ENCODE data around the gene TMEM217. TPM values are rescaled to one million over a fixed set of nuclear protein-coding genes. Genes with fewer than 3 reads are reported as not detected.
"Not testable (repeated sequence)": the region's sequence is repeated elsewhere in the genome, so short reads cannot be mapped to it uniquely, and the experiment has no call there.

TMEM217 gene
- total RNA-seq, result under 1 TPM; 0.81 to 0.95 TPM

DNA sequence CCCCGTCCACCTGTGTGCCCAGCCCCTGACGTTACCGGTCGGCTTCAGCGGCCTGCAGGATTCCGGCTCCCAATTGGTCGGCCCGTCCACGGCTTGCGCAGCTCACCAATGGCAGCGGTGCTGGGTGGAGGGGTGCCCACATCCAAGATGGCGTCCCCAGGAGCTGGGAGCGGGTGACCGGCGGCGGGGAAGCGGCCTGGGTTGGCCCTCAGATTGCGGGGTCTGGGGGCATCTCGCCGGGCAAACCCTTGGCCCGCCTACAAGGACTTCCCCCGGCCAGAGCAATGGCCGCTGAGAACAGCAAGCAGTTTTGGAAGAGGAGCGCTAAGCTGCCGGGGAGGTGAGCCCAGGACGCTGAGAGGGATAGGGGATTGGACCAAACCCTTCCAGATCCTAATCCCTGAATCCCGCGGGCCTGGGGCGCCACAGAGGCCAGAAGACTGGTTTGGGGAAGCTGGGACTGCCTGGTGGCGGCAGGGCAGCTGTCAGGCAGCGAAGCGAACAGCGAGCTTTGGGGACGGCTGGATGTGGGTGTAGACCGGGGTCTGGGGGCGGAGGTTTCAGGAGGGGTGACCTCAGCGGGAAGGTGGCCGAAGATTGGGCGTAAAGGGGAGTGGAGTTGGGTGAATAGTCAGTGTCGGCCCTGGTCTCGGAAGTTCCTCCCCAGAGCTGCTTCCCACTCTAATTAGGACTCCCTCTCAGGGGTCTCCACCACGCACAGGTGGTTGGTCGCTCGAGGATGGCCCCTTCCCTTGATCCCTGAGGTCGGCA lies at the start of gene TMEM217, which contains the start of gene TBC1D22B:
TSS of gene TMEM217 (minus strand) at position 511 of the 771 bp plus-strand sequence. CDS start 39,114 bp downstream, outside the sequence.
TSS of gene TBC1D22B (plus strand) at position 139 of the 771 bp plus-strand sequence. CDS start at position 285, 146 bp downstream.
- intact Hi-C loops (cut with micrococcal nuclease), result loop anchor here (1.0 to 5.0 kb wide), 9 partner anchors 15 to 439 kb away; partner anchors contain the start of genes C6orf89, CMTR1 and MDGA1
- Mint-ChIP-seq H3K9me3 (no peaks in the 10 kb centered on the region), H3K4me1 (ENCODE audit: low read depth) (peaks cover 46% of the 10 kb centered on the region), H3K27ac (peak within 1 kb of the TSS; percentile 87), H3K4me3 (peak within 1 kb of the TSS; percentile 80), H3K27me3 (ENCODE audit: low read depth) (no peaks in the 10 kb centered on the region), H3K36me3 (ENCODE audit: low read depth) (peaks cover 2% of the 10 kb centered on the region)
- DNase-seq, result peak; percentile 99
- CTCF ChIA-PET, result interaction anchor here (0.5 to 1.6 kb wide), 9 partner anchors 37 to 361 kb away, joined by 3 to 4 read pairs (median 3); no protein-coding TSS in a partner anchor

DNA sequence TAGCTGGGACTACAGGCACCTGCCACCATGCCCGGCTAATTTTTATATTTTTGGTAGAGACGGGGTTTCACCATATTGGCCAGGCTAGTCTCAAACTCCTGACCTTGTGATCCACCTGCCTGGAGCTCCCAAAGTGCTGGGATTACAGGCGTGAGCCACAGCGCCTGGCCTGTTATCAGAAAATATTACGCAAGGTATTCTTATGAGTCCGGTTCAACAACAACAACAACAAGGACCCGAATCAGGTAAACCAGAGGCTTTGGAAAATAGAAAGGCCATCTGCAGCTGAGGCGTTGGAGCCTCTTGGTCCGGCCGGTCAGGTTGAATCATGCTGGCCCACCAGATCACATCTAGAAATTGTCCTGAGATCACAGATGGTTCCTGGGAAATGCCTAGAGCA lies 49.5 kb upstream of the TMEM217 start:
- CTCF ChIA-PET; intact Hi-C loops (cut with micrococcal nuclease): not testable (repeated sequence)
- peaks cover 13% of the 10 kb centered on the region for H3K36me3 Mint-ChIP-seq (ENCODE audit: low read depth)

DNA sequence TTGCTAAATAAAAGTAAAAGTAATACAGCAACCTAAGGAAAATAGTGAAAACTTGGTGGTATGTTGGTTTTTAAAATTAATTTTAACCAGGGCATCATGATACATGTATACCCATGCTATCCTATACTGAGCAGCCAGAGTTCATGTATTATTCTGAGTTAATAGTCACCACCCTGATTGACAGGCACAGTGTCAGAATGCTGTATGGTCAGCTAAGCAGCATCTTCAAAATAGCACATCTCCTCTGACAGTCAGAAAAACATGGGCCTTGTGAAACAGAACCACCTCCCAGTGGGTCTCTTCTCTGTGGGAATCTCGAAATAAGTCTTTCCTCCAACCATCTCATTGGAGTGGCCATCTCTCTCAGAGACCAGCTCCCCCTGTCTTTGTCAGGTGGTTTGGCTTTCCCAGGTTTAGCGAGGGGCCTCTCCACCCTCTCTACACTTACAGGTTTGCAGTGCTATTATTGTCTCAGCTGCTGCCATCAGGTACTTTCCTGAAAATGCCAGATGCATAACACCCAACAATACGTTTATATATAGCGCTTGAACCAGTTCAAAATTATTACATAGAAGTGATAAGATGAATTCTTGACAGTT lies 48.8 kb upstream of the TMEM217 start:
- intact Hi-C loops (cut with micrococcal nuclease), result no loop called here
- no peak overlapping the region for H3K27ac Mint-ChIP-seq
- H3K4me3 Mint-ChIP-seq, result no peak overlapping the region
- no peaks in the 10 kb centered on the region for H3K9me3 Mint-ChIP-seq
- DNase-seq, result no peak
- no peaks in the 10 kb centered on the region for H3K27me3 Mint-ChIP-seq (ENCODE audit: low read depth)
- CTCF ChIA-PET, result interaction anchor here (2.0 kb wide), 1 partner anchor 8 kb away, joined by 4 read pairs; no protein-coding TSS in a partner anchor
- H3K4me1 Mint-ChIP-seq (ENCODE audit: low read depth), result no peaks in the 10 kb centered on the region
- peaks cover 13% of the 10 kb centered on the region for H3K36me3 Mint-ChIP-seq (ENCODE audit: low read depth)

More for the DNA sequence above, 49.5 kb upstream of the TMEM217 start:
- H3K4me3 Mint-ChIP-seq; H3K27me3 Mint-ChIP-seq (ENCODE audit: low read depth); H3K27ac Mint-ChIP-seq; DNase-seq; H3K9me3 Mint-ChIP-seq; H3K4me1 Mint-ChIP-seq (ENCODE audit: low read depth): not testable (repeated sequence)

DNA sequence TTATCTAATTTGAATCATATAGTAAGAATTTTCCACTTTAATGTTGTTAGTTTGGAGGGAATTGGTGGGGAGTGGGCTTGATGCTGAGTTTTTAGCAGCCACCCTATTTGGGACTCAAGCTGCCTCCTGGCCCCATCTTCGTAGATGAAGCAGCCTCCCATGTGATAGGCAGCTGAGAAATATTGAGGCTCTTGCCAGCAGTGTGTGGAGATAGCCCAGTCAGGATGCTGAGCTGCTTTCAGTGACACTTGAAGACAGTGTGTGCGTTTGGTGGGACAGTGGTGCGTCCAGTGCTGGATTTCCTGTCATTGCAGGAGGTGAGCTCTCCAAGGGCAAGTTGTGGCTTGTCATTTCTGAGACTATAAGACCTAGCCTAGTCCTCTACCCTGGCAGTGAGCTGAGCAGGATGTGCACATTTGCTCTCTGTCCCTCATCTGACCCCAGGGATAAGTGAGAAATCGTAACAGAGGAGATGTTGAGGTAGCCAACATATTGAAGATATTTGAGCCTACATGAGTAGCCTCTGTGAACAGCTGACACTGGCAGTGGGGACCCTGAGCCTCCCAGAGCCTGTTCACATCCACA lies 48.0 kb upstream of the TMEM217 start:
- intact Hi-C loops (cut with micrococcal nuclease), result no loop called here
- Mint-ChIP-seq H3K4me3 (no peak overlapping the region), H3K4me1 (ENCODE audit: low read depth) (no peaks in the 10 kb centered on the region), H3K9me3 (no peaks in the 10 kb centered on the region), H3K27ac (no peak overlapping the region), H3K36me3 (ENCODE audit: low read depth) (peaks cover 13% of the 10 kb centered on the region), H3K27me3 (ENCODE audit: low read depth) (no peaks in the 10 kb centered on the region)
- DNase-seq, result no peak
- CTCF ChIA-PET, result interaction anchor here (0.8 to 2.0 kb wide), 2 partner anchors 9 to 49 kb away, joined by 3 to 4 read pairs; partner anchors contain the start of gene TBC1D22B

DNA sequence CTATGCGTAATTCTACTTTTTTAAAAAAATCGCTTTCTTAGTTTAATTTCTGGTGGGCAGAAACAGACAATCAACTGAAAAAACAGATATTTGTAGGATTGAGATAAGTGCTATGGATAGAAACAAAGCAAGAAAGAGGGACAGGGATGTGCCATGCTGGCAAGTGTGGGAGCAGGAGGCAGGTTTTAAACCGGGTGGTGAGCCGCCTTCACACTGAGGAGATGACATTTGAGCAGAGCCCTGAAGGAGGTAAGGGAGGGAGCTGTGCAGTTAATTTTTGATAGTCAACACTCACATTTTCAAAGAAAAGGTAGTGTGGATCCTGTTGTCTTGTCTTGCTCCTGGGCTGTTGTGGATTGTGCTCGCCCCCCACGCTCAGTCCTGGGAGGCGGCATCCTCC lies 46.8 kb upstream of the TMEM217 start:
- CTCF ChIA-PET, result interaction anchor here (0.8 kb wide), 1 partner anchor 21 kb away, joined by 4 read pairs; no protein-coding TSS in a partner anchor
- Mint-ChIP-seq H3K4me1 (ENCODE audit: low read depth) (no peaks in the 10 kb centered on the region), H3K27ac (no peak overlapping the region), H3K27me3 (ENCODE audit: low read depth) (no peaks in the 10 kb centered on the region), H3K4me3 (no peak overlapping the region), H3K9me3 (no peaks in the 10 kb centered on the region), H3K36me3 (ENCODE audit: low read depth) (peaks cover 13% of the 10 kb centered on the region)
- intact Hi-C loops (cut with micrococcal nuclease), result no loop called here
- no peak for DNase-seq

DNA sequence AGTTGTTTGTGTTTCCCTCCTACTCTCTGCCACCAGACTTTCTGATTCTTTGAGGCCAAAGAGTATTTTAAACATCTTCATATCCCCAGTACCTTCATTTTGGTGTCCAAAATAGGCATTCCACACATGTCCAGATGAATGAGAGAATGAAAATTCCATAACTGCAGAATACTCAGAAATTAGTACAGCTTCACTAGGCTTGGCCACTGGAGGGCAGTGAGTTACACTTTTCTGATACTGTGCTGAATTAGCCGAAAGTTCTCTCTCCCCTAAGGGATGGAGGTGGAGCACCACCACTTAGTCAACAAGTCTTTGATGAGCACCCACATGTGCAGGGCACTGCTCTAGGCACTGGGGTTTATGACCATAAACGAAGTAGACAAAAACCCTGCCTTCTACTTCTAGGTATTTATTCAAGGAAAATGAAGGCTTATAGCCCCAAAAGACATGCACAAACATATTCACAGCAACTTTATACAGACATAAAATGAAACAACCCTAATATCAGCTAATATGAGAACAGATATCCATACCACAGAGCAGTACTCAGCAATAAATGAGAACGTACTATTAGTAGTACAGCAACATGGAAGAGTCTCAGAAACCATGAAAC lies 46.1 kb upstream of the TMEM217 start:
- intact Hi-C loops (cut with micrococcal nuclease), result no loop called here
- peak; percentile 52 for DNase-seq
- Mint-ChIP-seq H3K4me3 (no peak overlapping the region), H3K27ac (no peak overlapping the region), H3K27me3 (ENCODE audit: low read depth) (no peaks in the 10 kb centered on the region), H3K9me3 (no peaks in the 10 kb centered on the region), H3K36me3 (ENCODE audit: low read depth) (peaks cover 13% of the 10 kb centered on the region), H3K4me1 (ENCODE audit: low read depth) (no peaks in the 10 kb centered on the region)
- CTCF ChIA-PET, result interaction anchor here (0.8 kb wide), 1 partner anchor 22 kb away, joined by 4 read pairs; no protein-coding TSS in a partner anchor

DNA sequence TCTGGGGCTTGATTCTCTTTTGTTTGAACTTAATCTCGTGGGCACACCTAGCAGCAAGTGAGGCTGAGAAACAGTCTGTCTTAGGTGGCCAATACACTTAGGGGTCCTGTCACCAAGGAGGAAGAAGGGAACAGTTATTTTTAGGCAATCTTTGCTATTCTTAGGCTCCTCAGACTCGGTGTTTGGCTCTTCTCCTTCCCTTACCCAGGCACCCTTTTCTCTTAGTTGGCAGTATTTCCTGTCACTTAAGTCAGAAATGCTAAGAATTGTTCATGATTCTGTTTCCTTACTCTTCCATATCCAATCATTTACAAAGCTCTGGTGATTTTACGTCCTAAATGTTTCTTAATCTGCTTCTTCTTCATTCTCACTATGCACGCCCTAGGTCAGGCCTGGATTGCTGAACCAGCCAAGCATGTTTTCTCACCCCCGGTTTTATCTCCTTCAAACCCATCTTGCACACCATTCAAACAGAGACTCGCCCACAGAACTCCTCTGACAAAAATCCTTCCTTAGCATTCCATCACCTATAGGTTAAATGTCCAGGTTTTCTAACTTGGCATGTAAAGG lies 45.2 kb upstream of the TMEM217 start:
- Mint-ChIP-seq H3K36me3 (ENCODE audit: low read depth) (peaks cover 13% of the 10 kb centered on the region), H3K4me3 (no peak overlapping the region), H3K9me3 (no peaks in the 10 kb centered on the region), H3K27ac (no peak overlapping the region), H3K27me3 (ENCODE audit: low read depth) (no peaks in the 10 kb centered on the region), H3K4me1 (ENCODE audit: low read depth) (no peaks in the 10 kb centered on the region)
- CTCF ChIA-PET, result interaction anchor here (0.5 kb wide), 1 partner anchor 78 kb away, joined by 3 read pairs; no protein-coding TSS in a partner anchor
- DNase-seq, result no peak
- intact Hi-C loops (cut with micrococcal nuclease), result no loop called here

DNA sequence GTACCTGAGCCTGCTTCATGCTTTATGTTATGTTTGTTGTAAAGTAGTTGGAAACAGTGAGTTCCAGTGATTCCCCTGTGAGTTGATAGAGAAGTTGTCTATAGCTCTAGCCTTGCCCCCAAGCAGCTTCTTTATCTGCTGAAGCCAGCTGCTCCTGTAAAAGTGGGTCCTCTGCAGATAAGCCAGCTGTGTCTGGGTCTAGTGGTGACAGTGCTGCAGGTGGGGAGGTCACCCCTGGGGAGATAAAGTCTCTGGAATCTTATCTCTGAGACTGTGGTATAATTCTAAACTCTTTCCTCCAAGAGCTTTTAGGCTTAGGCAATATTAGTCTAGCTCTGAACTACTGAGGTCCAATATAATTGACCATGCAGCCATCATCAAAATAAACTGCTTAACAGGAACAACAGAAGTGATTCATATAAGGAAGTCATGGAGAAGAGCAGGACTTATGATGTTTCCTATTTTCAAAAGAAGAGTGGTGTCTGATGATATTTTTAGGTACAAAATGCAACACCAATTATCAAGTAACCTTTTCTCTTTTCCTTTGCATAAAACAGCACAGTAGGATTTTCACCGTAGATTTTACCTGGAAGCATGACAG lies 44.2 kb upstream of the TMEM217 start:
- H3K4me1 Mint-ChIP-seq (ENCODE audit: low read depth), result no peaks in the 10 kb centered on the region
- H3K4me3 Mint-ChIP-seq, result no peak overlapping the region
- H3K9me3 Mint-ChIP-seq, result no peaks in the 10 kb centered on the region
- intact Hi-C loops (cut with micrococcal nuclease), result no loop called here
- no peak for DNase-seq
- CTCF ChIA-PET, result interaction anchor here (1.0 to 3.3 kb wide), 3 partner anchors 12 to 284 kb away, joined by 3 to 13 read pairs (median 3); no protein-coding TSS in a partner anchor
- H3K27ac Mint-ChIP-seq, result no peak overlapping the region
- H3K27me3 Mint-ChIP-seq (ENCODE audit: low read depth), result no peaks in the 10 kb centered on the region
- peaks cover 17% of the 10 kb centered on the region for H3K36me3 Mint-ChIP-seq (ENCODE audit: low read depth)

DNA sequence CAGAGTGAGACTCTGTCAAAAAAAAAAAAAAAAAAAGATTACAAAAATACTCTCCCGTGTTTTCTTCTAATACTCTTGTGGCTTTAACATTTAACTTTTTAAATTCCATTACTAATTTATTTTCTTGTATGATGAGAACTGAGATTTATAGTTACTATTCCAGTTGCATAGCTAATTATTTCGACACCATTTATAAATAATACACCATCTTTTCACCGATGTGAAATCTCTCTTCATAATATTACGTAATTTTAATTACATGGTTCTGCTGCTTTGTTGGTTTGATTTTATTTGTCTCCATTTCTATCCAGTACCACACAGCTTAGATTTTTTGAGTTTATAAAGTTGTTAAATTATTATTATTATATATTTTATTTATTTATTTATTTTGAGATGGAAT lies 42.0 kb upstream of the TMEM217 start:
- intact Hi-C loops (cut with micrococcal nuclease), result no loop called here
- no peak overlapping the region for H3K27ac Mint-ChIP-seq
- H3K36me3 Mint-ChIP-seq (ENCODE audit: low read depth), result peaks cover 25% of the 10 kb centered on the region
- no peaks in the 10 kb centered on the region for H3K27me3 Mint-ChIP-seq (ENCODE audit: low read depth)
- H3K9me3 Mint-ChIP-seq, result no peaks in the 10 kb centered on the region
- no peak overlapping the region for H3K4me3 Mint-ChIP-seq
- H3K4me1 Mint-ChIP-seq (ENCODE audit: low read depth), result no peaks in the 10 kb centered on the region
- no peak for DNase-seq
- CTCF ChIA-PET, result interaction anchor here (1.6 to 3.3 kb wide), 2 partner anchors 14 to 33 kb away, joined by 4 to 13 read pairs; no protein-coding TSS in a partner anchor

DNA sequence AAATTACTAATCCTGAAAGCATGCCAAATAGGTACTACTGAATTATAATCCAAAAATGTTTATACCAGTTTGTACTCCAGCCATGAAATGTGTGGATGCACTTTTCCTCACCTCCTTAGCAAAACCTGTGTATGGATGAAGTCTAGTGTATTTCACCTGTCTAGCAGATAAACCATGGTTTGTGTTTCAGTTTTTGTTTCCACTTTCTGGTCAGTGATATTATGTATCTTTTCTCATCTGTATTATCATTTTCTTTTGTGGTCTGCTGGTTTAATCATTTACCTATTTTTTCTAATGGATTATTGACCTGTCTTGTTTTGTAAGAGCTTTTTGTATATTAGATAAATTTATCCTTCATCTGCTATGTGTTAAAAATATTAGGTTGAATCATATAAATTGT lies 41.0 kb upstream of the TMEM217 start:
- Mint-ChIP-seq H3K27ac (no peak overlapping the region), H3K36me3 (ENCODE audit: low read depth) (peaks cover 26% of the 10 kb centered on the region), H3K27me3 (ENCODE audit: low read depth) (no peaks in the 10 kb centered on the region), H3K4me3 (no peak overlapping the region), H3K9me3 (no peaks in the 10 kb centered on the region), H3K4me1 (ENCODE audit: low read depth) (no peaks in the 10 kb centered on the region)
- intact Hi-C loops (cut with micrococcal nuclease), result no loop called here
- DNase-seq, result no peak
- CTCF ChIA-PET, result interaction anchor here (0.6 to 1.6 kb wide), 3 partner anchors 27 to 80 kb away, joined by 3 to 4 read pairs (median 3); no protein-coding TSS in a partner anchor

DNA sequence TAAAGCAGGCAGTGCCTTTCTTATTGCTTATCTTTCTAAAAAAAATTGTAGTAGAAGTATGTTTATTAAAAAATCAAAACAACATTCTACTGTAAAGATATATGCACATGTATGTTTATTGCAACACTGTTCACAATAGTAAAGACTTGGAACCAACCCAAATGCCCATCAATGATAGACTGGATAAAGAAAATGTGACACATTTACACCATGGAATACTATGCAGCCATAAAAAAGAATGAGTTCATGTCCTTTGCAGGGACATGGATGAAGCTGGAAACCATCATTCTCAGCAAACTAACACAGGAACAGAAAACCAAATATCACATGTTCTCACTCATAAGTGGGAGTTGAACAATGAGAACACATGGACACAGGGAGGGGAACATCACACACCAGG lies 39.7 kb upstream of the TMEM217 start:
- H3K4me1 Mint-ChIP-seq (ENCODE audit: low read depth); DNase-seq; H3K9me3 Mint-ChIP-seq; intact Hi-C loops (cut with micrococcal nuclease); H3K4me3 Mint-ChIP-seq; H3K27ac Mint-ChIP-seq; H3K27me3 Mint-ChIP-seq (ENCODE audit: low read depth): not testable (repeated sequence)
- CTCF ChIA-PET, result interaction anchor here (0.6 to 1.4 kb wide), 2 partner anchors 28 to 339 kb away, joined by 3 to 6 read pairs; no protein-coding TSS in a partner anchor
- peaks cover 25% of the 10 kb centered on the region for H3K36me3 Mint-ChIP-seq (ENCODE audit: low read depth)

Measured in activated naive CD4-positive, alpha-beta T cell treated with anti-CD3 and anti-CD28 coated beads for 36 hours (primary cell).